HG03135 (cell line): ENCODE results near the gene PSD2.
A peak's percentile ranks its signal among the peaks of the same experiment; 100 is the strongest.

ENCODE experiments used
- ATAC-seq: cut with Tn5 transposase; IDR thresholded peaks from one replicate; pipeline ENCODE4 v1.9.1; 2021; ENCODE audit warnings: mild to moderate bottlenecking, moderate library complexity; ENCODE audit not compliant: unreplicated experiment

The PSD2 gene

DNA sequence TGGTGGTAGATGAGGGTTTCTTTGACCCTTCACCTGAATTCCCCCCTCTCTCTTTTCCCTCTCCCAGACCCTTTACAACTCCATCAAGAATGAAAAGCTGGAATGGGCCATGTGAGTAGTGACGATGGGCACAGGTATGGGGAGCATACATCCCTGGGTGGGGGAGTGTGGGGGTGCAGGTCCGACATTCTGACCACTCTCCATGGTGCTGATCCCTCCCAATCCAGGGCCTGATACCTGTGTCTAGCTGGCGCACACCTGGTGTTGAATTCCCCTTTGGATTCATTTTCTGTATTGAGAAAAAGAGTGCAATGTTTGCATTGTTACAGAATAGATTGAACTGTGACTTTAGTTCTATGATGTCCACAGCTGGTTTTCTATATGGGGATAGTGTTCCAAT lies 40.0 kb downstream of the PSD2 start:
- ATAC-seq: no peak

DNA sequence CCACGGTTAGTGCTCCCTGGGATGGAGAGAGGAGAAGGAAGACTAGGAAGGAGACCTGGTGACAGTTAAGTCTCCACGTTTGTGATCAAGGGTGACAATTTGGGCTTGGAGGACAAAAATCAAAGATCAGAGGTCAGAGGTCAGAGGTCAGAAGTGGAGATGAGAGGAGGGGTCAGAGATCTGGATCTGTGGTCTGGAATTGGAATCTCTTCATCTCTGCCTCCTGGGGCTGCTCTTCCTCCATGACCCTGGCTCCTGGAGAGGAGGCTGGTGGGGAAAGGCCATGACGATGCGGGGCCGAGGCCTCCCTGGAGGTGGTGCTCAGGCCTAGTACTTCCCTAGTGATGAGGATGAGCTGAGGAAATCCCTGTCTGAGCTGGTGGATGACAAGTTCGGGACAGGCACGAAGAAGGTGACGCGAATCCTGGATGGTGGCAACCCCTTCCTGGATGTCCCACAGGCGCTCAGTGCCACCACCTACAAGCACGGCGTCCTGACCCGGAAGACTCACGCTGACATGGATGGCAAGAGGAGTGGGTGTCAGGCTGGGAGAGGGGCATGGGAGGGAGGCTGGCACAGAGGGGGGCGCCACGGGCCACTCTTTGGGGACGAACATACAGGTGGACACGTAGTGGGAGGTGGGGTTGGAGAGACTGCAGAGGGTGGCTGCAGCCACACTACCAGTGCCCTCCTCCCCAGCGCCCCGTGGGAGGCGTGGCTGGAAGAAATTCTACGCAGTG lies 41.0 kb downstream of the PSD2 start:
- ATAC-seq: no peak

DNA sequence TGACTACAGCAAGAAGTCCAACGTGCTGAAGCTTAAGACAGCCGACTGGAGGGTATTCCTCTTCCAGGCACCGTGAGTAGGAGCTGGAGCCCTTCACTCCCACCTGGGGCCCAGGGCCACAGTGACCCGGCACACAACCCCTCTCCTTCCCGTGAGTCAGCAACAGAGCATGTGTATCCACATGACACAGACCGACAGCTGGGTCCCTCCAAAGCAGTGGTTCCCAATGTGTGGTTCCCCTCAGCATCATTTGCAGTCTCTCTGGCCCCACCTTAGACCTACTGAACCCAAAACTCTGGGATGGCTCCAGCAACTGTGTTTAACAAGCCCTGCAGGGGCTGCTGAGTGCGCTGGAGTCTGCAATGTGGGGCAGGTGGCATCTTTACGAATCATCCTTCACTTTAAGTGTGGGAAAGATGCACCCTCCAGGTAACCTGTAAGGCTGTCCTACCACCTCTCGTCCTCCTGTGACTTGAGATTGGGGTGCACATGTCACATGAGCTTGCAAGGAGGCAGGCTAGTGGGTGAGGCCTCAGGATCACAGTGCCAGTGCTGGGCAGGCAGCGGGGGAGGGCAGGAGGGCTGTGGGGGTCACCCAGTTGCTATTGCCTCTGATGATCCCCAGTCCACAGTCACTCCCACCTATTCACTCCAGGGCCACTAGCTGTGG lies 42.2 kb downstream of the PSD2 start:
- ATAC-seq: no peak

DNA sequence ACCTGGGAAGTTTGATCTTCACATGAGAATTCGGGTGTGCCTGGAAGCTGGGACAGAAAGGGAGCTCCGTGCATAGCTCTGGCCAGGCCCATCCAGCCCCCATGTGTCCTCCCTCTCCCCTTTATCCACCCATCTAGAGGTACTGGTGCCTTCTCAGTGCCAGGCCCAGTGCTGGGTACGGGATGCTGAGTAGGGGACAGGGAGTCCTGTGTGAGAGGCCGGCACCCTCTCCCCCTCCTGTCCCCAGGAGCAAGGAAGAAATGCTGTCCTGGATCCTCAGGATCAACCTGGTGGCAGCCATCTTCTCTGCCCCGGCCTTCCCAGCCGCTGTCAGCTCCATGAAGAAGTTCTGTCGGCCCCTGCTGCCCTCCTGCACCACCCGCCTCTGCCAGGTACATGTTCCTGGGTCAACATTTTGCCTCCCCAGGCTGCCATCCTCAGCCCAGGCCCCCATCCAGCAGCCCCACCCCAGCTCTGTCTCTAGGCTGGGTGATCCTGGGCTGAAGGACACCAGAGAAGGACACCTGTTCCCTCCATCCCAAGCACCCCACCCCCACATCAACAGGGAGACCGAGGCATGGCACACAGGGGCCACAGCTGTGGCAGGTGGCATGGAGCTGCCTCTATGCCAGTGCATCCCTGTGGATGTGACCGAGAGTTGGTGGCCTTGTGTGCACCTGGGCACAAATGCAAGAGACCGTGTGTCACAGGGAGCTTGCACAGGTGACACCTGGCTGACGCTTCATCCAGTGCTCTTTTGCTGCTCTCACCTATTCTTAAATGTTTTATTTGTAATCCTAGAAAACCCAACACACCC lies 43.0 kb downstream of the PSD2 start:
- no peak for ATAC-seq

DNA sequence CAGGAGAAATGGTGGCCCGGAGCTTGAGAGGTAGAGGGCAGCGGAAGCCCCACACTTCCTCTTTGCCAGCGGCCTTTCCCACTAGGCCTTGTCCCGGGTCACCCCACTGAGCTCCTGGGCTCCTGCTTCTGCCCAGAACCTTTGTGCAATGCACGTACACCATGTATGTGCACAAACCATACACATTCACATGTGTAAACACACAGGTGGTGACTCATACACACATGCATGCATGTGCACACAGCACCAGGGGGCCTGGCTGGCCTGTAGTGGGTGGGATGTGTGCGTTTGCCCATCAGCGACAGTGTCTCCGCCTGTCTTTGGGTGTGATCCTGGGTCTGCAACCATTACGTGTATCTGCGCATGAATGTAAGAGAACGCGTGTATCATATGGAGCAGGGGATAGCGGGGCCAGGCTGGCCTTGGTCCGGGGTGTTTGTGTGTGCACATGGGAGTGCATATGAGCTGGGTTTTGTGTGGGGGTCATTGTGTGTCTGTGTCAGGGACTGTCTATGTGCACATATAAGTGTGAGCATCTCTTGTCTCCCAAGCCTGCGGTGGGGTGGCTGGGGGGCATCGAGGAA lies 43.7 kb downstream of the PSD2 start:
- no peak for ATAC-seq

DNA sequence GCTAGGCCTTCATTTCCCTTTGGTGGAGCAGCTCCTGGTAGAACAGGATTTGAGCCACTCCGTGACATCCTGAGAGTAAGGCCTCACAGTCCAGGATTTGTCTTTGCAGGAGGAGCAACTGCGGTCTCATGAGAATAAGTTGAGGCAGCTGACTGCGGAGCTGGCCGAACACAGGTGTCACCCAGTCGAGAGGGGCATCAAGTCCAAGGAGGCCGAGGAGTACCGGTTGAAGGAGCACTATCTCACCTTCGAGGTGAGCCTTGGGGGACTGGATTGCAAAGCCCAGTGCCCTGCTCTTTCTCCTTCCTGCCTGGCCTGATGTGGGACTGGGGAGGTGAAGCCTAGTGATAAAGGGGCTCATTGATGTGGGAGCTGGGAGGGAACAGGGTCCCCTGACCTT lies 44.3 kb downstream of the PSD2 start:
- ATAC-seq: no peak

DNA sequence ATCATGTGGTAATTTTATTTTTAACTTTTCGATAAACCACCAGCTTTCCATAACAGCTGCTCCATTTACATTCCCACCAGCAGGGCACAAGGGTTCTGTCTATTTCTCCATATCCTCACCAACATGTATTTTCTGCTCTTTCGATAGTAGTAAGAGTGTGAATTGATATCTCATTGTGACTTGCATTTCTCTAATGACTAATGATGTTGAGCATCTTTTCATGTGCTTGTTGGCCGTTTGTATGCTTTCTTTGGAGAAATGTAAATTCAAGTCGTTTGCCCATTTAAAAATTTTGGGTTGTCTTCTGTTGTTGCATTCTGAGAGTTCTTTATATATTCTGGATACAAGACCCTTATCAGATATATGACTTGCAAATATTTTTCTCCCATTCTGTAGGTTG lies 45.9 kb downstream of the PSD2 start:
- no peak for ATAC-seq

DNA sequence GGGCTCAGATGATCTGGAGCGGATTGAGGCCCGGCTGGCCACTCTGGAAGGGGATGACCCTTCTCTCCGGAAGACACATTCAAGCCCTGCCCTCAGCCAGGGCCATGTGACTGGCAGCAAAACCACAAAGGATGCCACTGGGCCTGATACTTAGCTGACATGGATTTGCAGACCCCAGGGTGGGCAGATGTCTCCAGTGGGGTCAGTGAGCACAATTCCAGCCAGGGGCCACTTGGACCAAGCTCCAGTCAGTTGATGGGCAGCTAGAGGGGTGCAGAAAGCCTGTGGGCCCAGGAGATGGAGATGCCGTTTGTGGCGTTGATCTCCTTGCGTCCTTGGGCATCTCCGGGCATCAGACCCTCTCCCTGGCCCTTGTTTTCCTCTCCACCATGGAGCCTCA lies 46.7 kb downstream of the PSD2 start:
- ATAC-seq: no peak

DNA sequence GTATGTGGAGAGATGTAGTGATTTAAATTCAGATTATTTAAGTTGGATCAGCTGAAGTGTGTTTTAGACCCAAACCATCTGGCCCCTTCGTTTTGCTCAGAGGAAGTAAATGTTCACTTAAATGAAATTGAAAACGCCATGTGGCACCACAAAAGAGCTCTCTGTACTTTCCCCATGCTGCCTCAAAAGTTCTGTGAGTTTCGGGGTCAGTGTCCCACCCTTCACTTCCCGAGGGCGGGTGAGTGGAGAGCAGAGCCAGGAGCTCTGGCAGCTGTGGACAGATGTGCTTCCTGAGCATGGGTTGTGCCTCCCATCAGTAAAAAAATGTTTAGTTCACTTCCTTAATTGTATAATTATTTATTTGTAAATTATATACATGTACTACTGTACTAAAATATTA lies 48.4 kb downstream of the PSD2 start:
- ATAC-seq: no peak

DNA sequence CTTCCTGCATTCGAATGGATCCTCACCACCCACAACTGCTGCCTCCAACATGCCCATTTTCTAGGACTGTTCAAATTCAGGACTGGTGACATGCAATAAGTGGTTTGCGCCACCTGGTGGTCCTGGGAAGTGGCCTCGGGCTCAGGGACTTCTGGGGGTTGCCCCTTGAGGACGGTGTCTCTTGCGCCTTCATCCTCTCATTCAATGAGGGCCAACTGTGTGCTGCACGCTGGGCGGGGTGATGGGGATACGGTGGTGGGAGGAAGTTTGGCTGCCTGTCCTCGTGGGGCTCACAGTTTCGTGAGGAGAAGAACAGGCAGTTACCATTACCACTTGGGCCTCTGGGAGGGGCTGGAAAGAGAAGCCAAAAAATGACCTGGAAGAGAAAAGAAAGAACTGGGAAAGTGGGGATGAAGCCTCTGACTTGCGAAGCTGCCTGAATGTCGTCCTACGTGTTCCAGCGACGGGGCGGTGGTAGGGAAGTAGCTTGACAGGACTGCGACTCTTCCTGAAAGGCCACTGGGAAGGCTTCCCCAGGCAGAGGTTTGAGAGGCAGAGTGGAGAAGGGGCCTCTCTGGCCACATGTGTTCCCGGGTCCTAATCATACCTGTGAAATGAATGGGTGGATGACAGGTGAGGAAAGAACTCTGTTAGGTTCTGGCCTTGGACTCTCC lies 49.0 kb downstream of the PSD2 start:
- no peak for ATAC-seq

DNA sequence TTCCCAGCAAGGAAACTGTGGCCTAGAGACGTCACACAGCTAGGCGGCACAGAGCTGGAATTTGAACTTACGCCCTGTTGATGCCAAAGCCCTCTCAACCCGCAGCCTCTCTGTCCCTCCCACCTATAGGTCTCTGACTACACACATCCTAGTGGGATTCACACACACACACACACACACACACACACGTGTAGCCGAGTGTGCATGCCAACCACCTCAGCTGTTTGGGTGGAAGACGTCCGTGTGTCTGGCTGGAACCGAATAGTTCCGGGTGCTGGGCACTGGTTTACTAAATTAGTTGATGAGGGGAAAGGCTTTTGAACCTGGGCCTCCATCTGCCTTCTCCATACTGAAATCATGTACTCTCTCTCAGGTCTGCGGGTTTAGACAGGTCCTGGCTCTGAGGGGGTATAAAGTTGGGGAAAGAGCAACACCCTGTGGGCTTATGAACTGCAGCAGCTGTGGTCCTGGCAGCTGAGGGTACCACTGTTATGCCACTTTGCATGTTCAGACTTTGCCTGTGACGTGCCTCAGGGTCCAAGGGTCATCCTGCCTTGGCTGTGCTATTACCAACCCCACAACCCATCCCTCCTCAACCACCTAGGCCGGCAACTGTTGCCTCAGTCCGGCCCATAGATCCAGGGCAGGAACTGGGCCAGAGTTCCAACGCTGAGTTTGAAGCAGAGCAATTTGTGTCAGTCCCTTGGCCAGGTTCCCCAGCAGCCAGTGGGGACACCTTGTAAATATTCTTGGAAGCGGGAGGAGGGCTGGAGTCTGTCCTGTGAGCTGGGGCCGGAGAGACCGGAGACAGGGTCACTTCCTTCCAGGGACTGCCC lies 50.5 kb downstream of the PSD2 start:
- no peak for ATAC-seq

DNA sequence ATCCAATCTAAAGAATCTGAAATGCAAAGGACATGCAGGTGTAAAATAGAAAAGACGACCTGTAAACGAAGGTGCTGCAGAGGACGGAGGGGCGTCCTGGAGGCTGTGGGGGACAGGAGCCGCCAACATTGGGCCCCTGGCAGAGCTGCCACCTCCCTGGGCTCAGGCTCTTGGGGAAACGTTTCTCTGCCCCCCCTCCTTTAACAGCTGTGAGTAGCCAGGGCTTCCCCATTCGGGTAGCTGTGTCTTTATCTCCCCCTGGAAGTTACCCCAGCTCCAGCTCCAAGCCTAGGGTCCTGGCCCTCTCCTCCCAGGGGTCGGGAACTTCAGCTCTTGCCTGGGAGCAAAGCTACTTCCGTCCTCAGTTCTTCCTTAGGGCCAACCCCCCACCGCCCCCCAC lies 51.5 kb downstream of the PSD2 start:
- no peak for ATAC-seq

DNA sequence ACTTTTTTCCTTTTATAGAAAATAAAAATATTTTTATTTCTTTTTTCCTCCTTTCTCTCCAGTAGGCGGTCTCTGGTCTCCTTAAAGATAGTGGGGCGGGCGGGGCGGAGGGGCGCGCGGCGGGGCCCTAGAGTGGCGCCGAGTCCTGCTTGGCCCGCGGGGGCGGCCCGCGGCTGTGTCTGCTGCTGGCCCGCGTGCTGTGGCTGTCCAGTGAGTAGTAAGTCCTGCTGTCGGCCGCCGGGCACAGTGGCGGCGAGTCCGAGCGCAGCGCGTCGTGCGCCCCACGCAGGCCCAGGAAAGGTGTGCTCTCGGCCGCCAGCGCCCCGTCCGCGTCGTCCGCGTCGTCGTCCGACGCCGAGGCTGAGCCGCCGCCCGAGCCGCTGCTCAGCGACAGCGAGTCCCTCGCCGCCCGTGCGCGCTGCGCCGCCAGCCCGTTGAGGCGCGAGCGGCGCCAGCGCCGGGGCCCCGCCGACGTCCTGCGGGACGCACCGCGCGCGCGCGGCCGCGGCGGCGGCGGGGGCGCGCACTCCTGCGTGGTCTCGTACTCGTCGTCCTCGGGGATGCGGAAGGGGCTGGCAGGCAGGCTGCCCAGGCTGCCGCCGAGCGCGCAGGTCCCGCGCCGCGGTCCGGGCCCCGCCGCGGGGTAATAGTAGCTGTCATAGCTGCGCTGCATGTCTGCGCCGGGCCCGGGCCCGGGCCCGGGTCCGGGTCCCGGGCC lies 52.3 kb downstream of the PSD2 start:
- peak; percentile 78 for ATAC-seq

DNA sequence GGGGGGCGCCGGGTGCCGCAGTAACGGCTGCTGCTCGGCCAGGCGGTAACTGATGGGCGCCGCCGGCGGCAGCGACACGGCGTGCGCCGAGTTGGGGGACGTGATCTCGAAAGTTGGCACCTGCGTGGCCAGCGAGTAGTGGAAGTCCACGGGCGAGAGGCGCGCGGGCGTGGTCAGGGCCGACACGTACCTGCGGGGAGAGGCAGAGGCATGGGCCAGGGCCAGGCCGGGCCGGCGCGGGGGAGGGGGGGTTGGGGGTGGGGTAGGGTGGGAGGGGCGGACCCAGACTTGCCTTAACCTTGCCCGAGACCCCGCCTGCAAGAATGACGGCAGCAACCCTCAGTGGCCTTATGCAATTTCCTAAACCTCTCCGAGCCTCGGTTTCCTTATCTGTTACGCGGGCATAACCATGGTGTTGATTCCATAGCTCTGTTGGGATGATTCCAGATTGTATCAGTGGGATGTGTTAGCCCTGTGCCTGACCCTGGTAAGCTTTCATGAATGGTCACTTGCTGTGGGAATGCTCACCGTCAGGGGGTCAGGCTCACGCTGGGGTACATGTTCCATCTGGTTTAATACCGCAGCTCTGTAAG lies 53.0 kb downstream of the PSD2 start:
- ATAC-seq: no peak

DNA sequence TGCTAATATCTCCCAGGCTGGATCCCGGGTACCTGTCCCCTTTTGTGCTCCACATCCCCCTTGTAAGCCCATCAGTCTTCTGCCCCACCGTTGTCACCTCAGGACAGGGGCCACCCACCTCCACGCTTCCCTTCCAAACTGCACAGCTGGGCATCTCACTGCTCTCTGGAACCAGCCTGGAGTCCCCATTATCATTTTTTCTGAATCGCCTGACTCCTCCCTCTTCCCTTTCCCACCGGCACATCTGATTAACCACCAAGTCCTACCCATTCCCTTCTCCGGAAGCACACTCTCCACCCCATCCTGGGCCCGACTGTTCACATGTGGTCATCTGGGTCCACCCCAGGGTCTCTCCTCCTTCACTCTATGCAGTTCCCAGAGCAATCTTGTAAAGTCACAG lies 53.9 kb downstream of the PSD2 start:
- no peak for ATAC-seq

DNA sequence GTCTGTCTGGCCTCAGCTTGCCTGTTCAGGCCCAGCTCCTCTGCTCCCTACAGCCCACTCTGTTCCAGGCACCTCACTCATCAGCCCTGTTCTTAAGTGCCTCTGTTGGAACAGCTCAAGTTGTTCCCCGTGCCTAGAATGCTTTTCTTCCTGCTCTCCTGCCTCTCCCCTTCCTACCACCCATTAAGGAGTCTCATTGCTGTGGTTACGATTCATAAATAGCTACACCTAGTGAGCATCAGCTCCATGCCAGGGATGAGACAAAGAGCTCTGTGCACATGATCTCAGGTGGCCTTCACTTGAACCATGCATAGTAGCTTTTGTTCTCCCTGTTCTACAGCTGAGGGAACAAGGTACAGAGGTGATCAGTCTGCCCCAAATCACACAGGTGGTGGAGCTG lies 54.3 kb downstream of the PSD2 start:
- no peak for ATAC-seq

DNA sequence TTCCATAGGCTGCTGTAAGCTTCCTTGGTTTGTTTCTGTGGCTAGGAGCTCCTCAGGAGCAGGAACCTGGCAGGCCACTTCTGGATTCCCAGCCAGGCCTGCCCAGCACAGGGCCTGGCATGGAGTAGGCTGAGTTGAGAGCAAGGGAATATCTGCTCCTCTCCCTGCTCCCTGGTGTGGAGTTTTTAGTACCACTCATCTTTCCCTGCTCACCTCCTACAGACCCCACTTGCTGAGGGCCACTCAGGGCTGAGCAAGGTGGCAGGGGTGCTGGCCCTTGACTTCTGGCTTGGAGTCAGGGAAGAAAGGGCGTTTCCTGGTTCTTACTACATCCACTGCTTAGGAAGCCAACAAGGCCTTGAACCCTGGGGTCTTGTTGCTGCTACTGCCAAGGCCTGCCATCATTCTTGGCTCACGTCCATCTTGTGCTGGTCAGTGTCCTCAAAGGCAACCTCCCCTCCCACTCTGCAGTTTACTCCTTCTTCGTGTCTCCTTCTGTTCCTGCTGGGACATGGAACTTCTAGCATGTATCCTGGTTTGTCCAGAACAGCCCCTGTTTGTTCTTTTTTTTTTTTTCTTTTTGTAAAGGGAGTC lies 54.9 kb downstream of the PSD2 start:
- ATAC-seq: no peak

DNA sequence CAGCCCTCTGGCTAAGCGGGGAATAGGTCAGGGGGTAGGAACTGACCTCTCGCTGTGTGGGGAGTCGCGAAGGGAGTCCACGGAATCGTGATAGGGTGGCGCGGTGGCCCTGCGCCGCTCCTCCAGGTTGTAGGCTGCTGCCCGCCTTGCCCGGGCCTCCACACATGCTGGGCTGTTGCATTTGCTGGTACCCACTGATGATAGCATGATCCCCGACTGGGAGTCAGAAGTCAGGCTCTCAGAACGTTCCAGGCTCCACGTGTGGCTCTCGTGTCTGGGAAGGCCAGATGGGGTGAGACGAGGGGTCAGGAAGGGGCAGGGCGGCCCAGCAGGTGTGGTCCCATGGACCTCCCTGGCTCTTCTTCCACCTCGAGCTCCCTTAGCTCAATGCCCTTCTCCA lies 56.0 kb downstream of the PSD2 start:
- no peak for ATAC-seq

DNA sequence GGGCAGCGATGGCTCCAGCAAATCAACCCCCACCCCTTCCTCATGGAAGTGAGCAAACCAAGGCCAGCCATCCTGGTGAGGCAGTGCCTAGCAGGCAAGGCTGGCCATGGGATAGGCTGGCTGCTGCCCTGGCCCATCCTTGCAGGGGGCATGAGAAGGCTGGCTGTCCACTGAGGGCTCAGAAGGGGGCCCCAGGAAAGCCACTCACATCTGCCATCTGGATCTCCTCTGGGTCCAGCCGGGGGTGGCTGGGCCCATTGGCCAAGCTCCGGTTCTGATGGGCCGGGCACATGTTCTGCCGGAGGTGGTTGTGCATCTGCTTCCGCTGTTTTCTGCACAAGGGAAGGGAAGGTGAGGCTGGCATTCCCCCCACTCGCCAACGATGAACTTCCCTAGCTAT lies 57.1 kb downstream of the PSD2 start:
- ATAC-seq: no peak
